ENCODE data around the gene POLN. TPM values are rescaled to one million over a fixed set of nuclear protein-coding genes. Genes with fewer than 3 reads are reported as not detected.
"Not testable (repeated sequence)": the region's sequence is repeated elsewhere in the genome, so short reads cannot be mapped to it uniquely, and the experiment has no call there.

The POLN gene
- polyA plus RNA-seq, 4 donors, result 1.4 to 5.4 (median 3.6) TPM

DNA sequence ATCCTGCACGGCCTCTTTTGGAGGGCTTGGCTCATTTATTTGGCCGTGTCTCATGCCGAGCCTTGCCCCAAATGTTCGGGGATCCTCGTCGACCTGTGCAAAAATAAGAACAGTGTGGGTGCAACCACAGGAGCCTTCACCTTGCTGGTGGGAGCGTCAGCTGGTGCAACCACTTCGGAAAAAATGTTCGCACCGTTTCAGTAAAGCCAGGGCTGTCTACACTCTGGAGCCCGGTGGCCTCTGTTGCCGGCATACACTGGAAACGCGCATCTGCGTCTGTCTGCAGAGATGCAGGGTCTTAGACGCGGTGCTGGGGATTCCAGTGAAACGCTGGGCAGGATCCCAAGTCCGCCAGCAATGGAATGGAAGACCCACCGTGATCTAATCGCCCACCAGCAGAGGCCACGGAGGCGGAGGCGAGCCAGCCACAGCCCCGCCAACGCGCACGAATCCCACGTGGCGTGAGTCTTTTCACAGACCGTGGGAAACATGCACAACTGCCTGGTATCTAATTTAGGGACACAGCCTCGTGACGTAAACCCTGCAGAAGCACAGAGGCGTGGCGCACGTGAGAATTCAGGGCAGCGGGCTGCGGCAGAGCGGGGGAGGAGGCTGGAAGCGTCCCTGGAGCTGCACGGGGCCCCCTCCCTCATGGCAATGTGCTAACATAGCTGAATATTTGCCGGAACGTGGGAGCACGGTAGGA lies 33.8 kb upstream of the POLN start:
- DNase-seq (ENCODE audit: low read depth in 4 of 4, low spot score in 2 of 4), result no peak

DNA sequence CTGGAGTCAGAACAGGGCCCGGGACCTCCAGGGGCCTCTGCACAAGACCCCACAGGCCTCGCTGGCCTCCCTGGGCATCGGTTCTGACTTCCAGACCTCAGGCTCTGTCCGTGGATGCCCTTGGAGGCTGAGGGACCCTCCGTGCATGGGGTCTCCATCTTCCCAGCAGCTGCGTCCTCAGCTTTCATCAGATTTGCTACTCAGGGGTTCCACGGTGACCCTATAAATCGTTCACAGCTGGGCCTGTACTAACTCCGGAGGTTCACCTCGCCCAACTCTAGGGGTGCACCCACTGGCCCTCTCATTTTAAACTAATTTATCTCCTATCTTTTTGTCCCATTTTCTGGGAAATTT lies 33.1 kb upstream of the POLN start:
- not testable (repeated sequence) for DNase-seq (ENCODE audit: low read depth in 4 of 4, low spot score in 2 of 4)

DNA sequence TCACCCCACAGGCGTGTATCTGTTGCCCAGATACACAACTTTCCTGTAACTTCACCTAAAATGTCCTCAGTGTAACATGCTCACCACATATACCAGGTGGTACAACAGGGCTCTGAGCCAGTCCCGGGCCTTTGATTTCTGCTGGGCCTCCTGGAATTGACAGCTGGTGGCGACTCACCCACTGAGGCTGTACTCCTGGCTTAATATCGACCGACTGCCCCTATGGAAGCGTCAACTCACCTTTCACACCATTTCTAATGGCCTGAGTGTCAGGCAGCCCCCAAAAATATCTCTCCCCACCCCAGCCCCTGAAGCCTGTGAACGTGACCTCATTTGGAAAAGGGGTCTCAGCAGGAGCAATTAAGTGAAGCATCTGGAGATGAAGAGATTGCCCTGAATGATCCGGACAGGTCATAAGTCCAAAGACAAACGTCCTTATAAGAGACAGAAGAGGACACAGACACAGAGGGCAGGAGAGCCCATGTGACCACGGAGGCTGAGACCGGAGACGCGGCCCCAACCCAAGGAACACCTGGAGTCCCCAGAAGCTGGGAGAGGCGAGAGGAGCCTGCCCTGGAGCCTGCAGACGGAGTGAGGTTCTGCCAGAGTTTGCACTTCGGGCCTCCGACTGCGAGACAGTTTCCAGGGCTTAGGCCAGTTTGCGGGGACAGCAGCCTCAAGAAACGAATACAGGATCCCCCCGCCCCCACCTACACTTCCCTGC lies 32.6 kb upstream of the POLN start:
- no peak for DNase-seq (ENCODE audit: low read depth in 4 of 4, low spot score in 2 of 4)

- no peak for DNase-seq (ENCODE audit: low read depth in 4 of 4, low spot score in 2 of 4)
Measured at GRCh38 chr4:2273657-2274319, 31.9 kb upstream of the POLN start.

GRCh38 chr4:2273221-2273620 lies 31.3 kb upstream of the POLN start:
- DNase-seq (ENCODE audit: low read depth in 4 of 4, low spot score in 2 of 4), result no peak

DNA sequence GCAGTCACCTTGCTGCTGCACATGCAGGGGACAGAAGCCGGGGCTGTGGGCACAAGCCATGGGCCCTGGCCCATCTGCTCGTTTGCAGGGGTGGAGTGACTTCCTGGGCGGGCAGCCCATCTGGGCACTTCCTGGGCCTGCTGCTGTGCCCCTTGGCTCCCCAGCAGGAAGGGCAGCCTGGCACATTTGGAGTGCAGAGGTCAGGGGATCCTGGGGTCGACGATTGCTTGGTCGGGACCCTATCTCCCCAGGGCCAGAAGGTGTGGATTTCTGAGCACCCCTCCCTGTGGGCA lies 30.9 kb upstream of the POLN start:
- no peak for DNase-seq (ENCODE audit: low read depth in 4 of 4, low spot score in 2 of 4)

DNA sequence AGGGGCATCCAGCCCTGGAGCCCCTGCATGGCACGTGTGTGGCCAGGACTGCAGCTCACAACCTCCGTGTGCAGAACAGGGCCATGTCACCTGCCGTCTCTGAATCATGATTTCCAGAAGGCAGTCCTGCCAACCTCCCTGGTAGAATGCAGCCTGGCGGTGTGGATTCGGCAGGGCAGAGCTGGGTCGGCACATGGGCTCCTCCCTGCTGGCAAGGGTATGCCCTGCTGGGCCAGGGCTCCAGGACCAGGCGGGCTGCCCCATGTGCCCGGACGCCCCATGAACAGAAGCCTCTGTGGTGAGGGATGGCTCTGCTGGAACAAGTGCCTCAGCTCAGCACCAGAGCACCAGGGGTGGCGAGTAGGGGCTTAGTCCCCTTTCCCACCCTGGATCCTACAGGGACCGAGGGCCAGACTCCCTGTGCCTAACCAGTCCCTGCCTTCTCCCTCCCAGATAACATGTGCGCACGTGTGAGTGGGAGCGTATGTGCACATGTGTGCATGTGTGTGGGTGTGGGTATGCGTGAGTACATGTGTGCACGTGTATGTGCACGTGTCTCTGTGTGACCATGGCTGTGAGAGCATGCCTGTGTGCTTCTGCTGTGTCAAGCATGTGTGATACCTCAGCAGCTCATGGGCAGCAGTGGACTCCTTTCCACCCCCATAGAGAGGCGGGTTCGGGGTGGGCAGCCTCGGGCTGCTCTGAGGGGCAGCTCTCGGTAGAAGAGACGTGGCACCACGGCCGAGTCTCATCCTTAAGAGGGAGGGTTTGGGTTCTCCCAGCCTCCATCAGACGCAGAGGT lies 30.3 kb upstream of the POLN start:
- DNase-seq (ENCODE audit: low read depth in 4 of 4, low spot score in 2 of 4), result no peak

DNA sequence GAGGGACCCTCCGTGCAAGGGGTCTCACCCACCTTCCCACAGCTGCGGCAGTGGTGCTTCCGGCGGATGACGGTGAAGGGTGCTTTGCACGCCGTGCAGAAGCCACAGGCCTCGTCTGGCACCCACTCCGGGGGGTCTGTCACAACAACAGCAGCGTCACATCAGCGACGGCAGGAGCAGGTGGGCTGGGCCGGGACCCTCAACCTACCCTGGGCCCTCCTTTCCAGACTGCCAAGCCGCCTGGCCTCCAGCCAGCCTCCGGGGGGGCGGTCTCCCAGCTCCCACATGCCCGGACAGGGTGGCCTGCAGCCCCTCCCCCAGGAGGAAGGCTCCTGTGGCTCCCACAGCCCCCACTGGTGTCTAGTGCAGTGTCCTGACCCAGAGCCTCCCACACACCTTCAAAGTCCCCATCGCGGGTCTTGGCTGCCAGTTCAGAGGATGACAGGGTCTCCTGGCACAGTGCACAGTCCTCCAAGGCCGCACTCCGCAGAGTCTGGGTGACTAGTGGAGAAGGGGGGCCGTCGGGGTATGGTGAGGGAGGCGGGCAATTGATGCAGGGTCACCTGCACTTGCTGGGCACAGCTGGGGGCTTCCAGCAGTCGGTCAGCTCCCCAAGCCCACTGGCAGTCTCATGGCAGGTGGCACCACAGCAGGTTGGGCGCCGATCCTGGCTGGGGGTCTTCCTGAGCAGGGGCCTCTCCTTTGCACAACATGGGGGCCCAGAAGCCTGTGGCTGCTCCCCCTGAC lies 29.5 kb upstream of the POLN start:
- no peak for DNase-seq (ENCODE audit: low read depth in 4 of 4, low spot score in 2 of 4)

DNA sequence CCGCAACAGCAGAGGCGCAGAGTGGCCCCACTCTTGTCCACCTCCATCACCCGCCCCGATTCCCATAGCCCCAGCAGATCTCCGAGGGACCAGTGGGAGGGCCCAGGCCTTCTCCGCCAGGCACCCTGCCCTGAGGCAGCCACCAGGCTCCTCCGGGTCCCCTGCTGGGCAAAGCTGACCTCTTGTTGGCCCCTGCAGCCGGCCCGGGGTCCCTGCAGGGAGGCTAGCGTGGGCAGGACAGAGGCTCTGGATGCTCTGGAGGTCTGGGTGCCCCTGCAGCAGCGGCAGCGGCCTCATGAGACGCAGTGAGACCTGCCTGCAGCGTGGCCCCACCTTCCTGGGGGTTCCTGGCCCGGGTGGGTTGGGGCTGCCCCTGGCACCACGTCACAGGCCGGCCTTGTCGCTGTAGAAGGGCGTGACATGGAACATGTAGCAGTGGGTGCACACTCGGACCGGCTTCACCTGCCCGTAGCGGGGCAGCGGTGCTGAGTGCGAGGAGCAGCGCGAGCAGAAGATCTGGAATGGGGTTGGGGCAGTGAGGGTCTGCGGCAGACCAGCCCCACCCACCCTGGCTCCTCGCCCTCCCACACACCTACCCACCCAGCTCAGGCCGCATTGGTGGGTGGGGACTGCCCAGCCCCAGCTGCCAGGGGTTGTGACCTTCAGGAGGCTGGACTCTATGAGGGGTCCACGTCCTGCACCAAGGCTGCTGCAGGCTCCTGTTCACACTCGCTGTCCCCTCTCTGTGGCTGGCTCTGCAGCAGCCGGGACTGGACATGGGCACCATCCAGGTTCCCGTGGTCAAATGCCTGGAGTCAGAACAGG lies 28.6 kb upstream of the POLN start:
- DNase-seq (ENCODE audit: low read depth in 4 of 4, low spot score in 2 of 4), result no peak

- no peak for DNase-seq (ENCODE audit: low read depth in 4 of 4, low spot score in 2 of 4)
Measured at GRCh38 chr4:2269618-2270163, 27.8 kb upstream of the POLN start.

DNA sequence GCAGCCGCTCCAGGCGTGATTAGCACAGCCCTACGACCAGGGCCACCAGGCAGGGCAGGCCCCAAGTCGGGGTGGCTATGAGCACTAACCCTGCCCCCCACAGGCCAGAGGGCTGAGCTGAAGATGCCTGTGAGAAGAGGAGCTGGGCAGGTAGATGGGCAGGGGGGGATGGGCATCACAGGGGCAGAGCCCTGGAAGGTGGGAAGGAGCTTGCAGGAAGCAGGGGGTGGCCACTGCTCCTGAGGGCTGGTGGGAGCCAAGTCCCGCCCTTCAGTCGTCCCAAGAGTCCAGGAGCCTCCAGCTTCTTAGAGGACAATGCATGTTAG lies 27.2 kb upstream of the POLN start:
- DNase-seq (ENCODE audit: low read depth in 4 of 4, low spot score in 2 of 4), result no peak

GRCh38 chr4:2268357-2269205 lies 26.7 kb upstream of the POLN start:
- DNase-seq (ENCODE audit: low read depth in 4 of 4, low spot score in 2 of 4), result no peak

- DNase-seq (ENCODE audit: low read depth in 4 of 4, low spot score in 2 of 4), result no peak
Measured at GRCh38 chr4:2267841-2268240, 25.9 kb upstream of the POLN start.

GRCh38 chr4:2267320-2267811 lies 25.4 kb upstream of the POLN start:
- DNase-seq (ENCODE audit: low read depth in 4 of 4, low spot score in 2 of 4), result no peak

- DNase-seq (ENCODE audit: low read depth in 4 of 4, low spot score in 2 of 4), result no peak
Measured at GRCh38 chr4:2266821-2267220, 24.9 kb upstream of the POLN start.

GRCh38 chr4:2266181-2266580 lies 24.3 kb upstream of the POLN start:
- DNase-seq (ENCODE audit: low read depth in 4 of 4, low spot score in 2 of 4), result no peak

DNA sequence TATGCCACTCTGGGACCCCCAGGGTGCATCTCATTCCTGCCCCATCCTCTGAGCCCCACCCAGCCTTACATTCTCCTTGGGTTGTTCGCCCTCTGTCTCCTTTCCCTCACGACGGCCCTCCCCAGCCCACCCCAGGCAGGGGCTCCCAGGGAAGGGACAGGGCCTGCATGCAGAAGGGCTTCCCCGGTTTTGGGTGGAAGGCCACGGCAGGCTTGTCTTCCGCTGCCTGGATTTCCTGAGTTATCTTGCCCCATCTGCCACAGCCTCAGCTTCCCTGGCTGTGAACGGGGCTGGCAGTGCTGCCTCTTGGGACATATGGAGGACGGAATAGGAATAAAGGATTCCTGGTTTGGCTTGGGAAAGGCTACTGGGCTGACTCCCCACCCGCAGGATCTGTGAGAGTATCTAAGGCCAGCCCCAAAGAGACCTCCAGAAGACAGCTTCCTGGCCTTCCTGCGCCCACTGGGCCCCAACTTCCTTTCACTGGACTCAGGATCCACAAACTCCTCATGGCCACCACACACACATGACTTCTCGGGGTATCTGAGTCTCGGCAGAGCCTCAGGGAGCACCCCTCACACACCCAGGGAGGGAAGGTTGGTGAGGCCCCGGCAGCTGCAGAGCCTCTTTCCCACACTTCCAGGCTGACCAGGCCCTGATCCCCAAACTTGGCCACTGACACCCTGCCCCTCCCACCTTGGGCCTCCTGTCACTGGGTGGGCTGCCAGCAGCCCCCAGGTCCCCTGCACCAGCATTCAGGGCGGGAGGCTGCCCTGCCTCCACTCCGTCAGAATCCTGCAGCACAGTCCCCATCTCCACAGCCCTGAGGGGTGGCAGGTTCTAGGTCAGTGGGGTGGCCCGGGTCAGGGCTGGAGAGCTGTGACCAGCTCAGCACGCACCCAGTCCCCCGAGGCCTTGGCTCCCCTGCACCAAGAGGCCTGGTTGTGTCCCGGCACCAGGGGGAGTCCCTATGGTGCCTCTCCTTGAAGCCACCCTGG lies 23.5 kb upstream of the POLN start:
- DNase-seq (ENCODE audit: low read depth in 4 of 4, low spot score in 2 of 4), result no peak
